Left lung (tissue), 10 donors: ENCODE data around the gene NEB. TPM values are rescaled to one million over a fixed set of nuclear protein-coding genes. Genes with fewer than 3 reads are reported as not detected.

ENCODE experiments used
- ATAC-seq: fragments of 200-7000 bp; cut with Tn5 transposase; one replicate; pipeline ENCODE4 v1.9.1; 2020; ENCODE audit warnings: moderate library complexity
- DNase-seq, 4 donors: peaks; one replicate each; pipeline ENCODE4 v3.0.0-alpha.2; 2013 to 2020
- H3K27ac ChIP-seq, 2 donors: fragments of 200-600 bp; sonication (generic) in 1 of 2; one replicate each; pipeline versions ENCODE4 v1.5.0 to v1.8.0; 2020 to 2021
- H3K27me3 ChIP-seq, 2 donors: fragments of 200-600 bp; sonication (generic) in 1 of 2; one replicate each; pipeline versions ENCODE4 v1.5.0 to v1.8.0; 2020 to 2021
- H3K36me3 ChIP-seq, 2 donors: fragments of 200-600 bp; sonication (generic) in 1 of 2; one replicate each; pipeline versions ENCODE4 v1.5.0 to v1.8.0; 2020 to 2021
- H3K4me1 ChIP-seq, 2 donors: fragments of 200-600 bp; one replicate each; pipeline ENCODE4 v1.8.0; 2021
- H3K4me3 ChIP-seq, 2 donors: fragments of 200-600 bp; sonication (generic) in 1 of 2; one replicate each; pipeline versions ENCODE4 v1.5.0 to v1.8.0; 2020 to 2021; ENCODE audit warnings: mild to moderate bottlenecking in 1 of 2
- H3K9me3 ChIP-seq, 2 donors: fragments of 200-600 bp; sonication (generic) in 1 of 2; one replicate each; pipeline versions ENCODE4 v1.5.0 to v1.8.0; 2020 to 2021
- intact Hi-C, 2 donors: fragments of 100-400 bp; cut with DNase I; formaldehyde crosslinking; loops; one replicate each; pipeline versions ENCODE4 v1.11.2 to v1.14.2; 2022
- polyA plus RNA-seq, 6 donors: library from polyadenylated mRNA; unstranded; fragments of 120-200 nt; gene quantifications; one replicate each; pipeline ENCODE4 v1.2.1, GENCODE V29; 2013; ENCODE audit not compliant: insufficient read length in 6 of 6
- total RNA-seq, 2 donors: library from RNA; stranded (reverse); fragmentation: NEBNext Ultra II Directional; extraction: Animal tissue kit (Norgen Biotek cat#: 25700); gene quantifications; one replicate each; pipeline ENCODE4 v1.2.1, GENCODE V29; 2021
- TF ChIP-seq, protein P1 (sequence below), 2 donors: fragments of 200-600 bp; sonication (generic) in 1 of 2; IDR thresholded peaks; one replicate each; pipeline versions ENCODE4 v1.5.0 to v1.8.0; 2021; ENCODE audit warnings: antibody characterized with exemption in 2 of 2
- donor health status: DM: no; HTN: yes; CAD: no.
- donor health status: DM: no; HTN: no; CAD: no.

Gene NEB
- total and polyA plus RNA-seq, 8 donors: 1.3 to 9.7 (median 6.6) TPM

DNA sequence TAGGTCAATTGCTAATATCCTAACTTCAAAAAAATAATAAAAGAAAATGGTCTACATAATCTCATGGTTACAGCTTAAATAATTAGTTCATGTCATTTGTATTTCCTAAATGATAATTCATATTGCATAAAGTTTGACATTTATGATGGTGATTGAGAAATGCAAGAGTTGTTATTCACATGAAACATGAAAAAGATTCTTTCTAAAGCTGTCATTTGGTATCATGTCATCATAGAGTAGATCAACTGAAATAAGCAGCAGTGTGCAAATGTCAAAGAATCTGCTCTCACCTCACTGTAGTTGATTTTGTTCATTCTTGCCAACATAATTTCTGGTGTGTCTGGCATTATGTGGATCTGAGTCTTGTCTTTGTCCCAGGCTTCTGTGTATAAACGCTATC, 95.3 kb downstream of the NEB start:
- intact Hi-C loops: no loop called here
- TF ChIP-seq, protein P1, sequence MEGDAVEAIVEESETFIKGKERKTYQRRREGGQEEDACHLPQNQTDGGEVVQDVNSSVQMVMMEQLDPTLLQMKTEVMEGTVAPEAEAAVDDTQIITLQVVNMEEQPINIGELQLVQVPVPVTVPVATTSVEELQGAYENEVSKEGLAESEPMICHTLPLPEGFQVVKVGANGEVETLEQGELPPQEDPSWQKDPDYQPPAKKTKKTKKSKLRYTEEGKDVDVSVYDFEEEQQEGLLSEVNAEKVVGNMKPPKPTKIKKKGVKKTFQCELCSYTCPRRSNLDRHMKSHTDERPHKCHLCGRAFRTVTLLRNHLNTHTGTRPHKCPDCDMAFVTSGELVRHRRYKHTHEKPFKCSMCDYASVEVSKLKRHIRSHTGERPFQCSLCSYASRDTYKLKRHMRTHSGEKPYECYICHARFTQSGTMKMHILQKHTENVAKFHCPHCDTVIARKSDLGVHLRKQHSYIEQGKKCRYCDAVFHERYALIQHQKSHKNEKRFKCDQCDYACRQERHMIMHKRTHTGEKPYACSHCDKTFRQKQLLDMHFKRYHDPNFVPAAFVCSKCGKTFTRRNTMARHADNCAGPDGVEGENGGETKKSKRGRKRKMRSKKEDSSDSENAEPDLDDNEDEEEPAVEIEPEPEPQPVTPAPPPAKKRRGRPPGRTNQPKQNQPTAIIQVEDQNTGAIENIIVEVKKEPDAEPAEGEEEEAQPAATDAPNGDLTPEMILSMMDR (IDR thresholded peaks at IDR 0.05): no peak
- H3K27ac ChIP-seq: no peak overlapping the region
- DNase-seq (no peak), ATAC-seq (no peak)
- no peaks in the 10 kb centered on the region for H3K27me3 ChIP-seq
- peaks cover 0 to 6% of the 10 kb centered on the region in 2 donors for H3K9me3 ChIP-seq
- H3K4me3 ChIP-seq: no peak overlapping the region
- H3K4me1 ChIP-seq: peaks cover 0 to 17% of the 10 kb centered on the region in 2 donors
- no peaks in the 10 kb centered on the region for H3K36me3 ChIP-seq

DNA sequence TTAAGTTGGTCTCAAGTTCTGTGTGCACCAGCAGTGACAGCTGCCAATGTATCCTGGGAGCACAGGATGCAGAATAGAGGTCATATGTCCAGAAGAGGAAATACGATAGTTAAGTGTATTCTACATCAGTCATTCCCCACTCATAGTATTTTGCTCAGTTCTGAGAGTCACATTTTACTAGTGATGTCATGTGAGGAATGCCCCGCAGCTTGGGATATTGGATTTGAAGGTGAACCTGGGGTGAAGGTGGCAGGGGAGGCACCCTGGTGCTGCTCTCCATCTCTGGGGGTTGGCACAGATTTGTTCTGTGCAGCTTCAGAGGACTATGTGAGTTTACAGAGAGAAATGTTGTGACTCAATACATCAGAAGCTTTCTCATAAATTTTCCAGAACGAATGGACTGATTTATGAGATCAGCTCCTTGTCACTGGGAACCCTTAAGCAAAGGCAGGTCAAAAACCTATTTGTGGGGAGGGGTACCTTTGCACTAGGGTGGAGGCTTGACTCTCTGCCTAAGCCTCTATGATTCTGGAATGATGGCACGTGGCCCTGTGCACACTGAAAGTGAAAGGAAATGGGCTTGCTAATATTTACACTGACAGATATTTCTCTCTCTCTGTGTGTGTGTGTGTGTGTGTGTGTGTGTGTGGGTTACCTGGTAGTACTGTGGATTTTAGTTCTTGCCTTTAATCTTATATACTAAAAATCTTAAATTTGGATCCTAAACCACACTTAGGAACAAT, 95.9 kb downstream of the NEB start:
- peaks cover 0 to 17% of the 10 kb centered on the region in 2 donors for H3K4me1 ChIP-seq
- H3K27ac ChIP-seq: peak overlapping the region in 1 of 2 donors; percentile 80
- intact Hi-C loops: no loop called here
- ATAC-seq (peak; percentile 77), DNase-seq (no peak)
- no peak overlapping the region for H3K4me3 ChIP-seq
- H3K9me3 ChIP-seq: peaks cover 0 to 6% of the 10 kb centered on the region in 2 donors
- H3K36me3 ChIP-seq: no peaks in the 10 kb centered on the region
- TF ChIP-seq, protein P1 (IDR thresholded peaks at IDR 0.05): no peak
- H3K27me3 ChIP-seq: no peaks in the 10 kb centered on the region

DNA sequence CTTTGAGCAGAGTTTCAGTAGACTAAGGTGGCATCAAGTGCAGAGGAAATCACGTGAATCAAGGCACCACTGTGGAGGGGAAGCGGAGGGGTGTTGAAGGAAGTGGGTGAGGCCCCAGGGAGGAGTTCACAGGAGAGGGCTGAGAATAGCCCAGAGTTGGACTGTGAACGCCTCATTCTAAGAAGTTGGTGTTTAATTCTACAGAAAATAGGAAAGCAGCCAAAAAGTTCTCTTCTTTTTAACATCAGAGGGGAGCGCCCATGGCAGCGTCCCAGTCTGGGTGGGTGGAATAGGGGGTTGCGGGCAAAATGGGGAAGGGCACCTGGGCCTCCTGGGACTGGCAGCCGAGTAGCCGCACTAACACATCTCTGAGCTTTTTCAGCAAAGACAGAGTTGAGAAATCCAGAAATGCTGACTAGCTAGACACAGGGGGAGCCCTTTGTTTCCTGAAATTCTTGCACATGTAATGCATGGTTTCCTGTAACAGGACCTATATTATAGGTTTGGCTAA, 97.0 kb downstream of the NEB start:
- Histone ChIP-seq H3K4me1 (peaks cover 0 to 17% of the 10 kb centered on the region in 2 donors), H3K27me3 (no peaks in the 10 kb centered on the region), H3K36me3 (no peaks in the 10 kb centered on the region), H3K4me3 (no peak overlapping the region), H3K9me3 (peaks cover 0 to 6% of the 10 kb centered on the region in 2 donors), H3K27ac (peak overlapping the region; percentile 14 to 80)
- DNase-seq (peak in 2 of 4 donors; percentile 38 to 70), ATAC-seq (peak; percentile 74)
- intact Hi-C loops: no loop called here
- TF ChIP-seq, protein P1 (IDR thresholded peaks at IDR 0.05): no peak

DNA sequence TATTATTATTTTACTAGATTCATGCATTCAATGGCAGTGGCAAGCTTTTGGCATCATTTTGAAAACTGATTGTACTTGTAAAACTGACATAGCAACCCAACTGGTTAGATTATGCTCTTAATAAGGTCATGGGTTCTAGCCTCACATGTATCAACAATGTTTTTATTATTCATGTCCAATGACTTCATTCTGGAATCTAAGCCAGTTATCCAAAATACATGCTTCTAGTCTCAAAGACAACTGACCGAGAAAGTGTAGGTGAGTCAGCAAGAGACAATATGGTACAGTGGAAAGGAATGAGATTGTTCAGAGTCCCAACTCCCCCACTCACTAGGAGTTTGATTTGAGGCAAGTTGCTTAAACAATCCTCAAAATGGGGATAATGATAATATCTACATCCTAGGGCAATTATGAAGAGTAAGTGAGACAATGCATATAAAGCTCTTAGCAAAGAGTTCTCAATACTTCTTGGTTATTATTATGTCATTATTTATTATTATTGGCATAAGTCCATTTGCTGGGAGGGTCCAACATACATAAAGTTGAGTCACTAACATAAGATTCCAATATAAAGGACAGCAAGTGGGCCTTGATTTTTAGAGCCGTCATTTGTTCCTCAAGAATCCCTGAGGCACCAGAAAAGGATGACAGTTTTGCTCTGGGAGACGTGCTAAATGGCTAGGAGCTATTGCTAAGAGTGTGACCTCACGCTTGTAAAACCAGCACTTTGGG, 99.4 kb downstream of the NEB start:
- intact Hi-C loops: no loop called here

More for the DNA sequence above, 99.4 kb downstream of the NEB start:
- Histone ChIP-seq H3K27me3 (no peaks in the 10 kb centered on the region), H3K4me3 (no peak overlapping the region), H3K4me1 (peaks cover 0 to 17% of the 10 kb centered on the region in 2 donors), H3K36me3 (no peaks in the 10 kb centered on the region), H3K9me3 (peaks cover 0 to 6% of the 10 kb centered on the region in 2 donors), H3K27ac (no peak overlapping the region)
- TF ChIP-seq, protein P1 (IDR thresholded peaks at IDR 0.05): no peak
- no peak for ATAC-seq
- DNase-seq: no peak
